Amygdala (tissue), 56 donors: ENCODE measurements around the gene IMMP2L.
"Not testable (repeated sequence)": the region's sequence is repeated elsewhere in the genome, so short reads cannot be mapped to it uniquely, and the experiment has no call there.

Source experiments
- DNase-seq, 56 donors: peaks; one replicate each; lab custom pipeline; 2025; lab: John Stamatoyannopoulos, UW

The IMMP2L gene

DNA sequence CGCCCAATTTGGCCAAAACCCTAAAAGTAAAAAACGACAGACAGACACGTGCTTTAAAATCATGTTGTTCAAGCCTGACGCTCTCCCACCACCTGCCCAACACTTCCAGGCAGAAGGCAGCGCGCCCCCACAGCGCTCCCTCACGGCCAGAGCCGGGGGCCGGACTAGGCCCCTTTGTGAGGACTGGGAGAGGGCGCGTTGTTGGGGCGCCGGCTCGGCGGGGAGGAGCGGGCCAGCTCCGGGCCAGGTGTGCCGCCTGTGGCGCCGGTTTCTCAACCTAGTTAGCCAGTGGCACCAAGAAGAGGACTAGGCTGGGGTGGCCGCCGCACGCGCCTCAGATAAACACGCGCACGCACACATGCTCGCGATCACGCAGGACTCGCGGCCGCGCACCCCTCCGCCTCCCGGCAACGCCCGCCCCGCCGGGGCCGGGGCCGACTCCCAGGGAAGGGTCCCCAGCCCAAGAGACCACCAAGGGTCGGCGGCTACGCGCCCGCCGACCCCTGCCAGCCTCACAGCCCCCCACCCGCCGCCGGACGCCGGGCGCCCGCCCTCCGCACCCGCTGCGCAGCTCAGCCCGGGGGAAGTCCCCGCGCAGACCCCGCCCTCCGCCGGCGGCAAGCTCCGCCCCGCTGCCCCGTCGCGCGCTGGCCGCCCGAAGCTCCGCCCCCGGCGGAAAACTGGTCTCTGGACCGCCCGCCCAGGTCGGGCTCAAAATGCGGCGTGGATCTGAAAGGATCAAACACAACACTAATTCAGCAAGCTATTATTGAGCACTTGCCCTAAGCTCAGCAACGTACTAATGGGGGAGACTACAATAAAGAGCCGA, at the start of gene IMMP2L:
TSS of gene IMMP2L (minus strand) at position 589 of the 829 bp plus-strand sequence.
- DNase-seq: peak; percentile 42 to 89 (median 78)

DNA sequence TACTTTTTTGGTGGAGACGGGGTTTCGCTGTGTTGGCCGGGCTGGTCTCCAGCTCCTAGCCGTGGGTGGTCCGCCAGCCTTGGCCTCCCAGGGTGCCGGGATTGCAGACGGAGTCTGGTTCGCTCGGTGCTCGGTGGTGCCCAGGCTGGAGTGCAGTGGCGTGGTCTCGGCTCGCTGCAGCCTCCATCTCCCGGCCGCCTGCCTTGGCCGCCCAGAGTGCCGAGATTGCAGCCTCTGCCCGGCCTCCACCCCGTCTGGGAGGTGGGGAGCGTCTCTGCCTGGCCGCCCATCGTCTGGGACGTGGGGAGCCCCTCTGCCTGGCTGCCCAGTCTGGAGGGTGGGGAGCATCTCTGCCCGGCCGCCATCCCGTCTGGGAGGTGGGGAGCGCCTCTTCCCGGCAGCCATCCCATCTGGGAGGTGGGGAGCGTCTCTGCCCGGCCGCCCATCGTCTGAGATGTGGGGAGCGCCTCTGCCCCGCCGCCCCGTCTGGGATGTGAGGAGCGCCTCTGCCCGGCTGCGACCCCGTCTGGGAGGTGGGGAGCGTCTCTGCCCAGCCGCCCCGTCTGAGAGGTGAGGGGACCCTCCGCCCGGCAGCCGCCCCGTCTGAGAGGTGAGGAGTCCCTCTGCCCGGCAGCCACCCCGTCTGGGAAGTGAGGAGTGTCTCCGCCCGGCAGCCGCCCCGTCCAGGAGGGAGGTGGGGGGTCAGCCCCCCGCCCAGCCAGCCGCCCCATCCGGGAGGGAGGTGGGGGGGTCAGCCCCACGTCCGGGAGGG, 47.4 kb upstream of the IMMP2L start:
- not testable (repeated sequence) for DNase-seq

DNA sequence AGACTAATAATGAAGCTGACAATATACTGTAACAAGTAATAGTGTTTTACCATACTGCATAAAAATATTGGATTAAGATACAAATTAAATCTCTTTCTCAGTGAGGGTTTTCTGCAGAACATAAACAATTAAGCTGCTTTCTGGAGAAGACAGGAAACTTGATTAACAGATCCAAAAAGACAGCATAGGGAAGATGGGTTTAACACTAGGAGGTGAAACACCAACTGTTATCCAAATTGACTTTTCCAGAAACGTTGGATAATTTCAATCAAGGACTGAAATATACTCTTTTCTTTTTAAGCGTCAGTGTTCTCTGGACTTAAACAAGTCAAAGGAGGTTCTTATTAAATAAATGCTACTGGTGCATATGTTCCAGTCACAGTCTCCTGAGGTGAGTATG, 45.3 kb upstream of the IMMP2L start:
- DNase-seq: no peak

DNA sequence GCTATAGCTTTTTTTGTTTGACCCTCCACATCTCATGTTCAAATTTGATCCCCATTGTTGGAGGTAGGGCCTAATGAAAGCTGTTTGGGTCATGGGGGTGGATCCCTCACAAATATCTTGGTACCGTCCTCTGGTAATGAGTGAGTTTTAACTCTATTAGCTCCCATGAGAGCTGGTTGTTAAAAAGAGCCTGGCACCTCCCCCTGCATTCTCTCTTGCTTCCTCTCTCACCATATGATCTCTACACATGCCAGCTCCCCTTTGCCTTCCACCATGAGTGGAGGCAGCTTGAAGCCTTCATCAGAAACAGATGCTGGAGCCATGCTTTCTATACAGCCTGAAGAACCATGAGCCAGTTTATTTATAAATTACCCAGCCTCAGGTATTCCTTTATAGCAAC, 43.0 kb upstream of the IMMP2L start:
- DNase-seq: no peak

DNA sequence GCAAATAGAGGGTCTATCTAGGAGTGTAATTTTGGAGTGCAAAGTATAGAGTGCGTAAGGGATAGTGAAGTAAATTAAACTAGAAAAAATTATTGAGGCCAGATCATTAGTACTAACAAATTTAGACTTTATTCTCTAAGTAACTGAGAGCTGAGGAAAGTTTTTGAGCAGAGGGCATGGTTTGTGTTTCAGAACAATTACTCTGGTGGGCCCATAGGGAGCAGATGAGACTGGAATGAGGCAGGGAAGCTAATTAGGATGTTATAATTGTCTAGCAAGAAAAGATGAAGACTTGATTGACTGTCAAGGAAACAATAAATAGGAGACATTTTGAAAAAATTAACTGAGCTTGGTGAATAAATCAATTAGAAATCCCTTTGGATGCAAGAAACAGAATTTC, 37.8 kb upstream of the IMMP2L start:
- DNase-seq: no peak

DNA sequence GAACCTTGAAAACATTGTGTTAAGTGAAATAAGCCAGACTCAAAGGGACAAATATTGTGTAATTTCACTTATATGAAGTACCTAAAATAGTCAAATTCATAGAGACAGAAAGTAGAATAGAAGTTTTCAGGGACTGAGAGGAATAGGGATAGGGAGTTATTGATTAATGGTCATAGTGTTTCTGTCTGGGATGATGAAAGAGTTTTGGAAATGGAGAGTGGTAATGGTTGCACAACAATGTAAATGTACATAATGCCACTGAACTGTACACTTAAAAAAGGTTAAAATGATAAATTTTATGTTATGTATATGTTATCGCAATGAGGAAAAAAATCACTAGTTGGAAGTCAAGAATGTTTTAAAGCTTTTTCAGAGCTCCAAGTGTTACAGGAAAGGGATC, 33.5 kb upstream of the IMMP2L start:
- DNase-seq: no peak

DNA sequence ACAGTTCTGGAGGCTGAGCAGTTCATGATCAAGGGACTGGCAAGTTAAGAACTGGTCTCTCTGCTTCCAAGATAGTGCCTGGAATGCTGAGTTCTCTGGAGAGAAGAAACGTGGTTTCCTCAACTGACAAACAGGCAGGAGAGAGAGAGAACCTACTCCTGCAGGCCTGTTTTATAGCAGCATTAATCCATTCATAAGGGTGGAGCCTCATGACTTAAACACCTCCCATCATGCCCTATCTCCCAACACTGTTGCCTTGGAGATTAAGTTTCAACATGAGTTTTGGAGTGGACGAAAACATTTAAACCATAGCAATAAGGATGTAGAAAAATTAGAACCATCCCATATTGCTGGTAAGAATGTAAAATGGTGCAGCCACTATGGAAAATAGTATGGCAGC, 32.3 kb upstream of the IMMP2L start:
- DNase-seq: no peak

DNA sequence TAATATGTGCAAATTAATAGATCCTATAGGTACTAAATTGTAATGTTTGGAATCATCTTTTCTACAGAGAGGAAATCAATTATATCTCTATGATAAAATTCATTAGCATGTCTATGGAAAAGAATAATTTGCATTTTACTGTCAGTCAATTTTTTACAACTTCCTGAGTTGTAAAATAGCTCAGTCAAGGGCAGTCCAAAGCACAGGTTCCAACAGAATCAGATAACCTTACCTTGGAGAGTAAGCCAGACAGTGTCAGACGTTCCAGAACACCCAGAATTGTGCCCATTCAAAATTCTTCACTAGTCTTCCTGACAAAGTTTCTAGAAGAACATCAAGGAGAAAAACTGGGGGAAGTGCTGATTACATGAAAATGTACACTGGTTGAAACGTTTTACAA, 31.1 kb upstream of the IMMP2L start:
- no peak for DNase-seq

DNA sequence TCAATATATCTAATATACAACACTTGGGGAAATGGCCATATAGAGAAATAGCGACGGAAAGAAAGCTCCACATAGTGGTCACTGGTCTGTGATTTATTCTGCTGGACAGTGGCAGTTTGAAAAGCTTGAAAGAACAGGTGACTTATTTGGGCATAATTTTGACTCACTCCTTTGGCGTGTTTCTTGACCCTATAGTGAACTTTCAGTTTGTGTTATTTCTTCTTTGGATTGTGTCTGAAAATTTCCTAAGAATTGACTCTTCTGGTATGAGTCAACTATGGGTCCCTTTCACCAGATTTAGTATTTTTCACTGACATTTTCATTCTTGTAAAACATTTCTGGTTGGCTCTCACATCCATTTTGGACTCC, 25.8 kb upstream of the IMMP2L start:
- no peak for DNase-seq

DNA sequence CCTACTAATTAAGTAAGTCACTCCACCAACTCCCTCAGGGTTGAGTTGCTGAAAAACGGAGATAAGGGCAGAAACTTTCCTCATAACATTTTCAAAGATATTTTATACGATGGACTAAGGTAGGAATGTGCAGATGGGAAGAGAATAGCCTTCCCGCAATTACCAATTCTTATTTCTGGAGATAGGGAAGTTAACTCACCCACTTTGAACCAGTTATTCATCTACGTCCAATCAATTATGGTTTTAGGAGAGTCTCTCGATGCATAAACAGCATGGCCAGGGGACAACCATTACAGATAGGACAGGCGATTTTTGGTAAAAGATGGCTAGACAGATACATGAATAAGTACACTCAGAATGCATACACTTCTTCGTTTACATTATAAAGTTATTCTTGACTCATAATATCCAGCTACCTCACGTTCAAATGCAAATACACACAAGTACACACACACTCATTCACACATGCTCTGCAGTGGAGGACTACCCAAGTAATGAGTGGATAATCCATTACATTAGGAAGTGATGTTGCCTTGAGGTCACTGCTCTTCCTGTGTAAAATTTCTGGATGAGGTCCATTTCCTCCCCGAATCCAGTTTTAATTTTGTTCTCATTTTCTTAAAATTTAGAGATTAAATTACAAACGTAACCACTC, 25.2 kb upstream of the IMMP2L start:
- no peak for DNase-seq

DNA sequence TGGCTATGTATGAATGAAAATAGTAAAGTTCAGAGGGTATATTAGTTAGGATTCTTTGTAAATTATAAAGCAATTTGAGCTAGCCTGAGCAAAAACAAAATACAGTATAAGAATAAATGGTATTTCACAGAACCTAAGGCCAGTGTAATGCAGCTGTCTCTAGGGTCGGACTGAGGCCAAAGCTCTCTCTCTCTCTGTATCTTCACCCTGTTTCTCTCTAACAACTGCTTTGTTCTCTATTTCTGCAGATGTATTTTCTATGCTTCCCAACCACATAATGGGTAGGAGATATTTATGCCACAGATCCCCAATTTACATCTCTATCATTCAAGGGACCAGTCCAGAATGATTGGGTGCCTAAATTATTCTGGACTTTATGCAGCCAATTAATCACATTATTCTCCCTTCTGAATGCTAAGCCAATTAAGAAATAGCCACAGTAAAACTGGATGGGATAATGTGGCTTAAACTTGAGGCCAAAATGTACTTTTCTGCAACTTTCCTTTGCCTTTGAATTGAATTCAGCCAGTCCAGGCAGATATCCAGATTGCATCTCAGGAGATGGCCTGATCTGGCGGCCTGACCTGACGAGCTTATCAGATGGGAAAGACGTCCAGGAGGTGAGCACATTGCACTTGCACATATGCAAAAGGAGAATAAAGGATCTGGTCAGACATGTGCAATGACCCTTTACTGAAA, 24.6 kb upstream of the IMMP2L start:
- DNase-seq: no peak

DNA sequence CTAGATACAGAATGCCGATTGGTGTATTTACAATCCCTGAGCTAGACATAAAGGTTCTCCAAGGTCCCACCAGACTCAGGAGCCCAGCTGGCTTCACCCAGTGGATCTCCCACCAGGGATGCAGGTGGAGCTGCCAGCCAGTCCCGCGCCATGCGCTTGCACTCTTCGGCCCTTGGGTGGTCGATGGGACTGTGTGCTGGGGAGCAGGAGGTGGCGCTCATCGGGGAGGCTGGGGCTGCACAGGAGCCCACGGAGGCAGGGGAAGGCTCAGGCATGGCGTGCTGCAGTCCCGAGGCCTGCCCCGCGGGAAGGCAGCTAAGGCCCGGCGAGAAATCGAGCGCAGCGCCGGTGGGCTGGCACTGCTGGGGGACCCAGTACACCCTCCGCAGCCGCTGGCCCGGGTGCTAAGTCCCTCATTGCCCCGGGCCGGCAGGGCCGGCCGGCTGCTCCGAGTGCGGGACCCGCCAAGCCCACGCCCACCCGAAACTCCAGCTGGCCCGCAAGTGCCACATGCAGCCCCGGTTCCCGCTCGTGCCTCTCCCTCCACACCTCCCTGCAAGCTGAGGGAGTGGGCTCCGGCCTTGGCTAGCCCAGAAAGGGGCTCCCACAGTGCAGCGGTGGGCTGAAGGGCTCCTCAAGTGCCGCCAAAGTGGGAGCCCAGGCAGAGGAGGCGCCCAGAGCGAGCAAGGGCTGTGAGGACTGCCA, 19.6 kb upstream of the IMMP2L start:
- DNase-seq: not testable (repeated sequence)

DNA sequence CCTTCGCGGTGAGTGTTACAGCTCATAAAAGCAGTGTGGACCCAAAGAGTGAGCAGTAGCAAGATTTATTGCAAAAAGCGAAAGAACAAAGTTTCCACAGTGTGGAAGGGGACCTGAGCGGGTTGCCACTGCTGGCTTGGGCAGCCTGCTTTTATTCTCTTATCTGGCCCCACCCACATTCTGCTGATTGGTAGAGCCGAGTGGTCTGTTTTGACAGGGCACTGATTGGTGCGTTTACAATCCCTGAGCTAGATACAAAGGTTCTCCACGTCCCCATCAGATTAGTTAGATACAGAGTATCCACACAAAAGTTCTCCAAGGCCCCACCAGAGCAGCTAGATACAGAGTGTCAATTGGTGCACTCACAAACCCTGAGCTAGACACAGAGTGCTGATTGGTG, 18.9 kb upstream of the IMMP2L start:
- not testable (repeated sequence) for DNase-seq

DNA sequence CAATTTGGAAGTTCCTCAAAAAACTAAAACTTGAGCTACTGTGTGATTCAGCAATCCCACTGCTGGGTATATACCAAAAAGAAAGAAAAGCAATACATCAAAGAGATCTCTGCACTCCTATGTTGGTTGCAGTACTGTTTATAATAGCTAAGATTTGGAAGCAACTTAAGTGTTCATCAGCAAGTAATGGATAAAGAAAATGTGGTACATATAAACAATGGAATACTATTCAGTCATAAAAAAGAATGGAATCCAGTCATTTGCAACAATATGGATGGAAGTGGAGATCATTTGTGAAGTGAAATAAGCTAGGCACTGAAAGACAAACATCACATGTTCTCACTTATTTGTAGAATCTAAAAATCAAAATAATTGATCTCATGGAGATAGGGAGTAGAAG, 16.5 kb upstream of the IMMP2L start:
- no peak for DNase-seq

DNA sequence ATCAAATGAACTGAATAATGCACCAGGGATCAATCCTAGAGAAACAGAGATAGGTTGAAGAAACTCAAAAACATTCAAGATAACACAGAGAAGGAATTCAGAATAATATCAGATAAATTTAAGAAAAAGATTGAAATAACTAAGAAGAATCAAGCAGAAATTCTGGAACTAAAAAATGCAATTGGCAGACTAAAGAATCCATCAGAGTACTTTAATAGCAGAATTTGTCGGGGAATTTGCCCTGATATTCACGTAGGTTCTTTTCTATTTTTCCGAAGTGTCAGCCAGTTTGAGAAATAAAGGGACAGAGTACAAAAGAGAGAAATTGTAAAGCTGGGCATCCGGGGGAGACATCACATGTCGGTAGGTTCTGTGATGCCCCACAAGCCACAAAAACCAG, 9.4 kb upstream of the IMMP2L start:
- no peak for DNase-seq

DNA sequence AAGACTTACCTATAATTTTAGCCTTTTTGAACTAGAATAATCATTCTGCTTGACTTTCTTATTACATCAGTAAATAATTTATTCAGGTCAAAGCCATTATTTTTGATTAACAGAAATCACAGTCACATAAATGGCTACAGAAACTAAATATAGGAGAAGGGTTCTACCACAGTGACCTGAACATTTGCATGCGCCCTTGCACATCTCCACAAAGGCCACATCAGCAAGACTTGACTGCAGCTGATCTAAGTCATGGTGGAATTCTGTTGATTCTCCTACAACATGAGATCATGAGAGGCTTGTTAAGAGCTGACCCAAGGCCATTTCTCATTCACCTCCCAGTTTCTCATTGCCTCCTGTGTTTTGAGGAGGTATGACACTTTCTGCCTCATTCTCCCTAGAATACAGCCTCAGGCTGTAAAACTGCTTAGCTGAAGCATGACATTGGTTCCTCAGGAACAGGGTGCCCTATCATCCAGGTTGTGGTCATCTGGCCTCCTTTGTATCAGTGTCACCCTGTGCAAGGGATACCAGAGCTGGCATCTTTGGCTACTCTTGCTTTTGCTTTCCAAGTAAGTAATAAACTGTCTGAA, 6.7 kb upstream of the IMMP2L start:
- DNase-seq: no peak

DNA sequence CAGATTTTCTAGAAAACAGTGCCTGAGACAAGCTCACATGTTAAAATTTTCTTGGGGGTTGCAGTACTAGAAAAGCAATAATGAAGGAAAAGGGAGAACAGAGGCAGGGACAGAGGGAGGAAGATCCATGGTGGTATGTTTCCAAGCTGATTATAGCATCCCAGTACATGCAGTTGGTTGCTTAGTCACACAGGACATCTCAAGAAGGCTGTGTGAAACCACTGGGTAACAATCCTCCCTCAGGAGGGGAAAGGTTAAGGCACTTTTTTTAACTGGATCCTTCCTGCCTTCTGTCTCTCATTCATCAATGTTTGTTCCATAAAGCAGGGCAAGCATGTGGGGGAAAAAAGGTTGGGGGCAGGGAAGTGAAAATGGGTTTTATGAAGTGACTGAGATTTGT, 6.1 kb upstream of the IMMP2L start:
- no peak for DNase-seq

DNA sequence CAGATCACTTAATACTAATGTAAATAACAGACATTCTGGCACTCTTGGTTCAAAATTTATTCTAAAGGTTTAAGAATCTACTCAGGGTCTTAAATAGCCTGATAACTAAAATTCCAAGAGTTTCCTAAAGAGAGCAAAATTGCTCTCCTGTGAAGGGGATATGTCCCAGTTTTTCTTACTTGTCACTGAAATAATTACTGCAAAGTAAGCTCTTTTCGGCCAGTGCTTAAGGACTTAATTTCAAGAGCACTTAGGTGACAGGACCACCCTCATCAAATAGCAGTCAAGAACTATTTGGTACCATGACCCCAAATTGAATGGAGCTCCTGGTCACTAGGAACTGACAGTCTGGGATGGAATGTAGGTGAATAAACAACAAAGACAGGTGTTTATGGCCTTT, 1.8 kb upstream of the IMMP2L start:
- DNase-seq: no peak

DNA sequence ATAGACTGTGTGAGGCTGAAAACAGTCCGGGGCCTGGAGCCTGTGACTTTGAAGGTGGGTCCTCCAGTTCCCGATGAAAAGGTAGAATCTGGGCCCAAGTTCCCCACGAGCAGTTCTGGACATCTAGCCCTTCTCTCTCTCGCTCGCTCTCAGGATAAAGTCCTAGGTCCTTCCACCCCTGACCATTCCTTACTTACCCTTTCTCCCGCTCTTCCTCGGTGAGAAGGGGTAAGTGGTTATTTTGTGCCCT, 713 bp downstream of the IMMP2L start:
- DNase-seq: peak in 2 of 56 donors; percentile 9 to 27
